Esophagus squamous epithelium (tissue), 5 donors: ENCODE measurements around the gene ADGRV1. TPM values are rescaled to one million over a fixed set of nuclear protein-coding genes. Genes with fewer than 3 reads are reported as not detected.

Experiments used
- DNase-seq: peaks from one replicate; lab custom pipeline; 2025; lab: John Stamatoyannopoulos, UW
- H3K27ac ChIP-seq, 4 donors: fragments of 200-600 bp; sonication (generic); one replicate each; pipeline ENCODE4 v1.5.1; 2016 to 2019; ENCODE audit warnings: mild to moderate bottlenecking in 1 of 4
- H3K27me3 ChIP-seq, 4 donors: fragments of 200-600 bp; sonication (generic); 1 replicate in 3 of 4; 2 replicates in 1 of 4; pipeline versions ENCODE4 v1.5.1 to v1.6.0; 2017 to 2021; ENCODE audit warnings: antibody characterized with exemption in 1 of 4
- H3K36me3 ChIP-seq, 3 donors: fragments of 200-600 bp; sonication (generic); one replicate each; pipeline ENCODE4 v1.5.1; 2016 to 2019
- H3K4me1 ChIP-seq, 3 donors: fragments of 200-600 bp; sonication (generic); one replicate each; pipeline ENCODE4 v1.5.1; 2017 to 2019
- H3K4me3 ChIP-seq, 4 donors: fragments of 200-600 bp; sonication (generic); 1 replicate in 3 of 4; 2 replicates in 1 of 4; pipeline ENCODE4 v1.5.1; 2016 to 2019; ENCODE audit warnings: mild to moderate bottlenecking in 2 of 4, moderate library complexity in 1 of 4
- H3K9me3 ChIP-seq, 3 donors: fragments of 200-600 bp; sonication (generic); one replicate each; pipeline ENCODE4 v1.5.1; 2016 to 2019
- CTCF ChIP-seq, 6 experiments: fragments of 450-650 bp in 4 of 6; fragments of 200-600 bp in 2 of 6; sonication (generic) in 2 of 6; IDR thresholded peaks; one replicate each; pipeline ENCODE4 v1.5.1; 2016 to 2019; ENCODE audit warnings: antibody characterized with exemption in 6 of 6, mild to moderate bottlenecking in 4 of 6, moderate library complexity in 4 of 6
- POLR2A ChIP-seq, 4 donors: fragments of 450-650 bp; IDR thresholded peaks; one replicate each; pipeline ENCODE4 v1.6.1; 2017; ENCODE audit warnings: antibody characterized with exemption in 4 of 4, mild to moderate bottlenecking in 4 of 4, moderate library complexity in 3 of 4
- WGBS, 2 donors: methylation state at CpG; one replicate each; pipeline ENCODE4 v1.1.5; 2018; 5-methylcytosine and 5-hydroxymethylcytosine counted together
- intact Hi-C: fragments of 100-400 bp; cut with DNase I; formaldehyde crosslinking; loops from one replicate; pipeline ENCODE4 v1.15.0; 2022
- total RNA-seq, 4 donors: library from RNA; depleted of rRNA; stranded (reverse); fragments of >200 nt; gene quantifications; one replicate each; pipeline ENCODE4 v1.1.0, GENCODE V29; 2016
- donor health status: DM: yes; HTN: yes; CAD: no.

ADGRV1 gene
- total RNA-seq, 4 donors from 2014 or later = 1.9 to 14.1 (median 4.0) TPM

DNA sequence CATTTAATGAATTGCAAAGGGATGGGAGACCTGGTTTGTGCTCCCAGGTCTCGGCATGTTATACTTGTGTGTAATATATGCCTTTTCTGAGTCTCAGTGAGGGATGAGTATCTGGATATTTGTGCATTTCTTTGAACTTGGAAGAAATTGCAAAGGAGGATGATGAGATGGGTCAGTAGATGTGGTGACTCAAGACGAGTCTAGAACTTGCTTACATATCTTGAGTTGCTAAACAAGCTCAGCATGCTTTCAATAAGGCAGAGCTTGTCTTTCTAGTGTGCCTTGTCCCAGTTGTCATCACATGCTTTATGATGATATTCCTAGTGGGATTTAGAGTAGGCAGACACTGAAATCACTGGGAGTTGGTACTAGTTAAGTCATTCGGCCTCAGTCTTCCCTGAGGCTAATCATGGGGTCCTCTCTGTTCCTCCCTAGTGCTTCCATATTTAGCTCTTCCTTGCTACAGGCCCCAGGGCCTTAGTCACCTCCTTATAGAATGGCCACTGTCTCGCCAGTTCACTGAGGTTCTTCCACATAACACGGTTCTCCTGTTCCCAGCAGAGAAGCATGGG, 602.2 kb downstream of the ADGRV1 start:
- TF ChIP-seq POLR2A (IDR thresholded peaks at IDR 0.05) = no peak
- TF ChIP-seq CTCF (IDR thresholded peaks at IDR 0.05) = no peak
- intact Hi-C loops = no loop called here
- Histone ChIP-seq H3K27ac (peak overlapping the region in 1 of 4 donors; percentile 9), H3K4me3 (no peak overlapping the region), H3K9me3 (no peaks in the 10 kb centered on the region), H3K27me3 (no peaks in the 10 kb centered on the region), H3K4me1 (peaks cover 15 to 48% (median 24%) of the 10 kb centered on the region in 3 donors), H3K36me3 (no peaks in the 10 kb centered on the region)
- DNase-seq = no peak
- WGBS, 2 donors = 74 to 88% methylated on average over 5 of the region's 5 CpGs

GRCh38 chr5:91162534-91163381, 604.2 kb downstream of the ADGRV1 start:
- Histone ChIP-seq H3K36me3 (no peaks in the 10 kb centered on the region), H3K4me1 (peaks cover 15 to 53% (median 24%) of the 10 kb centered on the region in 3 donors), H3K4me3 (no peak overlapping the region), H3K9me3 (no peaks in the 10 kb centered on the region), H3K27ac (peak overlapping the region; percentile 67 to 87 (median 82)), H3K27me3 (no peaks in the 10 kb centered on the region)
- intact Hi-C loops = no loop called here
- peak; percentile 38 for DNase-seq
- no peak for TF ChIP-seq CTCF (IDR thresholded peaks at IDR 0.05)
- TF ChIP-seq POLR2A (IDR thresholded peaks at IDR 0.05) = no peak
- 14 to 21% methylated on average over 6 of the region's 6 CpGs for WGBS, 2 donors

GRCh38 chr5:91164424-91164823, 605.8 kb downstream of the ADGRV1 start:
- Histone ChIP-seq H3K4me3 (no peak overlapping the region), H3K36me3 (no peaks in the 10 kb centered on the region), H3K9me3 (no peaks in the 10 kb centered on the region), H3K27ac (peak overlapping the region in 3 of 4 donors; percentile 79 to 87 (median 86)), H3K4me1 (peaks cover 15 to 56% (median 24%) of the 10 kb centered on the region in 3 donors), H3K27me3 (no peaks in the 10 kb centered on the region)
- WGBS, 2 donors = 59 to 61% methylated on average over 3 of the region's 3 CpGs
- no peak for DNase-seq
- TF ChIP-seq CTCF (IDR thresholded peaks at IDR 0.05) = no peak
- TF ChIP-seq POLR2A (IDR thresholded peaks at IDR 0.05) = no peak
- intact Hi-C loops = no loop called here

DNA sequence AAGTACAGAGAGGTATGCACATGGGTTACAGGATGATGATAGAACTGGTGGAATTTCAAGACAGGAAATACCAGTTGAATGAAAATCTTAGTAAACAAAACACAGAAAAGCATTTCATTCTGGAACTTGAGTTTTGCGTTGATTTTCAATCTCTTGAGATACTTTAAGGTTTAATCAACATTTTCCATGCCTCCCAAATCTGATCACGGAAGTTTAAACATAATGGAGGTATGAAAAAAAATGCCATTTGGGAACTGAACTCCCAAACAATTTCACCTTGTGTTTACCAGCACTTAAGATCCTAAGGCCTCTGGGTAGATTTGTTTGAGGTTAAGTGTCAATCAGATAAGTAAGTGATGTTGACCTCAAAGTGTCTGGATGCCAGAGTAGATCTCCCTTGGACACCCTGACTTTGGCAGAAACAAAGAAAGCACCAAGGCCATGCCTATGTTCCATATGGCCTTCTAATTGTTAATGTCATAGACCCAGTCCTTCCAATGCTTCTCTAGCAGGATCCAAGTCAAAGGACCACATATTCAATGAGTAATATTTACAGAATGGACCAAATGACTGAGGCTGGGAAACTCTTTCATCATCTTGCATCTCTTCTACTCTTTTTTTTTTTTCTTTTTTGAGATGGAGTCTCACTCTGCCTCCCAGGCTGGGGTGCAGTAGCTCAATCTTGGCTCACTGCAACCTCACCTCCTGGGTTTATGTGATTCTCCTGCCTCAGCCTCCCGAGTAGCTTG, 607.6 kb downstream of the ADGRV1 start:
- peaks cover 15 to 61% (median 24%) of the 10 kb centered on the region in 3 donors for H3K4me1 ChIP-seq
- 84 to 91% methylated on average over 3 of the region's 3 CpGs for WGBS, 2 donors
- no peak for DNase-seq
- intact Hi-C loops = no loop called here
- no peaks in the 10 kb centered on the region for H3K27me3 ChIP-seq
- H3K27ac ChIP-seq = no peak overlapping the region
- H3K36me3 ChIP-seq = no peaks in the 10 kb centered on the region
- TF ChIP-seq CTCF (IDR thresholded peaks at IDR 0.05) (no peak), POLR2A (IDR thresholded peaks at IDR 0.05) (no peak)
- no peak overlapping the region for H3K4me3 ChIP-seq
- no peaks in the 10 kb centered on the region for H3K9me3 ChIP-seq
